ENCODE data around the gene PCP4L1. TPM values are rescaled to one million over a fixed set of nuclear protein-coding genes. Genes with fewer than 3 reads are reported as not detected.

The PCP4L1 gene
- total and polyA plus RNA-seq, 10 donors: 0.19 to 0.26 (median 0.20) TPM; not detected in 6

DNA sequence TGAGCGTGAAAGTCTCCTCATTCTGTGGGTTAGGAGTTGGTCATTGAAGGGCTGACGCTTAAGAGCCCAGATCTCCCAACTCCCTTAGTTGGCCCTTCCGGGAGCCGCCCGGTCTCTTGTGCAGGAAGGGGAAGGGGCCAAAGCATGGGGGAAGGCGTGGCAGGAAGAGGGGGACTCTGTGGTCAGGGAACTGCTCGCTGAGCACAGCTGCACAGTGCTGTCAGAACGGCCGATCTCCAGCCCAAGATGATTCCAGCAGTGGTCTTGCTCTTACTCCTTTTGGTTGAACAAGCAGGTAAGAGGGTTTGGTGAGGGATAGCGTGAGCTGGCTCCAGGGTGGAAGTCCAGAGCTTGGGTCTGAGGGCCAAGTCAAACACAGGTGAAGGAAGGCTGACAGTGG lies 43.5 kb upstream of the PCP4L1 start, which contains the start of gene FCER1G:
TSS of gene FCER1G (plus strand) at position 220 of the 400 bp plus-strand sequence. CDS start at position 247, 27 bp downstream.
- H3K27ac ChIP-seq: peak within 1 kb of the TSS in 7 of 8 donors; percentile 78 to 95 (median 91)
- DNase-seq: peak; percentile 91
- intact Hi-C loops (cut with DNase I; ENCODE audit: low total_unique reads): no loop called here
- H3K4me3 ChIP-seq: peak within 1 kb of the TSS; percentile 12 to 68 (median 36)
- no peaks in the 10 kb centered on the region for H3K27me3 ChIP-seq (replicated peaks in 1 of 7)
- peaks cover 13 to 72% (median 50%) of the 10 kb centered on the region in 6 donors for H3K36me3 ChIP-seq
- H3K4me1 ChIP-seq: peaks cover 0 to 72% (median 25%) of the 10 kb centered on the region in 6 donors
- TF ChIP-seq CTCF (IDR thresholded peaks at IDR 0.05 in 8 of 11, conservative IDR thresholded peaks at IDR 0.05 in 3 of 11) (no peak), POLR2A (IDR thresholded peaks at IDR 0.05) (peak in 1 of 3 donors; percentile 49), POLR2AphosphoS5 (IDR thresholded peaks at IDR 0.05) (peak; percentile 79 to 90 (median 80))
- no peaks in the 10 kb centered on the region for H3K9me3 ChIP-seq
- 22 to 55% (median 27%) methylated on average over 10 of the region's 10 CpGs for WGBS, 5 donors

- H3K27ac ChIP-seq: peak overlapping the region; percentile 36 to 95 (median 90)
- TF ChIP-seq POLR2AphosphoS5 (IDR thresholded peaks at IDR 0.05) (peak in 1 of 3 donors; percentile 84), POLR2A (IDR thresholded peaks at IDR 0.05) (no peak), CTCF (IDR thresholded peaks at IDR 0.05 in 8 of 11, conservative IDR thresholded peaks at IDR 0.05 in 3 of 11) (no peak)
- peaks cover 1 to 57% (median 30%) of the 10 kb centered on the region in 6 donors for H3K36me3 ChIP-seq
- peaks cover 0 to 65% (median 24%) of the 10 kb centered on the region in 6 donors for H3K4me1 ChIP-seq
- peaks cover 0 to 11% (median 0%) of the 10 kb centered on the region in 7 donors for H3K27me3 ChIP-seq (replicated peaks in 1 of 7)
- peak; percentile 9 for DNase-seq
- WGBS, 5 donors: 23 to 60% (median 34%) methylated on average over 7 of the region's 7 CpGs
- intact Hi-C loops (cut with DNase I; ENCODE audit: low total_unique reads): no loop called here
- H3K4me3 ChIP-seq: peak overlapping the region in 7 of 8 donors; percentile 15 to 68 (median 39)
- H3K9me3 ChIP-seq: no peaks in the 10 kb centered on the region
Observed at GRCh38 chr1:161216945-161217712, 41.4 kb upstream of the PCP4L1 start.

DNA sequence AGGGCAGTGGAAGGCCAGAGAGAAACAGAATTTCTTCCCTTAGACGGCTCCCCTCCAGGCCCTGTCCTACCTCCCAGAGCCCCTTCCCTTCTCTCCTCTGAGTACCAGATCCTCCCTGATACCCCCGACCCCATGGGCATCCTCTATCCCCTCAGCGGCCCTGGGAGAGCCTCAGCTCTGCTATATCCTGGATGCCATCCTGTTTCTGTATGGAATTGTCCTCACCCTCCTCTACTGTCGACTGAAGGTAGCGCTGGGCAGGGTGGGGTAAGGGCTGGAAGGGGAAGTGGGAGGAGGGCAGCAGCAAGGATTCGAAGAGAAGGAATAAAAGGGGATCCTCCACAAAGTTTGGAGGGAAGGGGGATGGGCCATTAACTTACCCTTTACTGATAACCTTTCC lies 40.7 kb upstream of the PCP4L1 start:
- no peak for TF ChIP-seq POLR2A (IDR thresholded peaks at IDR 0.05)
- no peak for TF ChIP-seq POLR2AphosphoS5 (IDR thresholded peaks at IDR 0.05)
- no peak for TF ChIP-seq CTCF (IDR thresholded peaks at IDR 0.05 in 8 of 11, conservative IDR thresholded peaks at IDR 0.05 in 3 of 11)
- Histone ChIP-seq H3K36me3 (peaks cover 0 to 50% (median 23%) of the 10 kb centered on the region in 6 donors), H3K27me3 (replicated peaks in 1 of 7) (peaks cover 0 to 11% (median 0%) of the 10 kb centered on the region in 7 donors), H3K9me3 (no peaks in the 10 kb centered on the region), H3K4me3 (peak overlapping the region in 7 of 8 donors; percentile 13 to 68 (median 39)), H3K27ac (peak overlapping the region in 7 of 8 donors; percentile 87 to 95 (median 91)), H3K4me1 (peaks cover 0 to 65% (median 24%) of the 10 kb centered on the region in 6 donors)
- WGBS, 5 donors: 48 to 65% (median 56%) methylated on average over 6 of the region's 6 CpGs
- intact Hi-C loops (cut with DNase I; ENCODE audit: low total_unique reads): no loop called here
- peak; percentile 63 for DNase-seq

All from spleen (tissue), 11 donors.